Measurements from ENCODE around the gene ABCA13.
"Not testable (repeated sequence)": the region's sequence is repeated elsewhere in the genome, so short reads cannot be mapped to it uniquely, and the experiment has no call there.

The ABCA13 gene

DNA sequence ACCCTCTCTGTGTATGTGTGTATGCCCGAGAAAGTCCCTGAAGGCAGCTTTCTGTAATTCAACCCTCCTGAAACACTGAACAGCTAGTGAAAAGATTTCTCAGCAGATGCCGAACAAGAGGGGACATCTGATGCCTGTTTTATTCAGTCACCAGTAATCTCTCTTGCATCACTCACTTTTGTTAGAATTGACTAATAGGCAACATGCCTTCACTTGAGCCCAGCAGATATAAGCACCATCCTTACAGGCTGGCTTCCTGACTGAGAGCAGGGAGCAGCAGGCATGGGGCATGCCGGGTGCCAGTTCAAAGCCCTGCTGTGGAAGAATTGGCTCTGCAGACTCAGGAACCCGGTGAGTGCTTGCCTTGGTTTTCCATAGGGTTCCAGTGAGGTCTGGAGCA, at the start of gene ABCA13:
TSS of gene ABCA13 (plus strand) at position 257 of the 400 bp plus-strand sequence. CDS start at position 283, 26 bp downstream.
- DNase-seq = peak; percentile 37

DNA sequence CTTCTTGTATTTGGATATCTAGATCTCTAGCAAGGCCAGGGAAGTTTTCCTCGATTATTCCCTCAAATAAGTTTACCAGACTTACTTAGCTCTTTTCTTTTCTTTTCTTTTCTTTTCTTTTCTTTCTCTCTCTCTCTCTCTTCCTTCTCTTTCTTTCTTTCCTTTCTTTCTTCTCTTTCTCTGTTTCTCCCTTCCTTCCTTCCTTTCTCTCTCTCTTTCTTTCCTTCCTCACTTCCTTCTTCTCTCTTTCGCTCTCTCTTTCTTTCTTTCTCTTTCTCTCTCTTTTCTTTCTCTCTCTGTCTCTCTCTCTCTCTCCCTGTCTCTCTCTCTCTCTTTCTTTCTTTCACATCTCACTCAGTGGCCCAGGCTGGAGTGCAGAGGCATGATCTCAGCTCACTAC, 45.2 kb upstream of the ABCA13 start:
- no peak for DNase-seq

- DNase-seq = no peak
Measured at GRCh38 chr7:48130658-48131108, 40.6 kb upstream of the ABCA13 start.

- no peak for DNase-seq
Measured at GRCh38 chr7:48132792-48133191, 38.5 kb upstream of the ABCA13 start.

- peak; percentile 43 for DNase-seq
Measured at GRCh38 chr7:48139459-48139858, 31.8 kb upstream of the ABCA13 start.

GRCh38 chr7:48140001-48140681, 31.1 kb upstream of the ABCA13 start:
- DNase-seq = peak; percentile 22

DNA sequence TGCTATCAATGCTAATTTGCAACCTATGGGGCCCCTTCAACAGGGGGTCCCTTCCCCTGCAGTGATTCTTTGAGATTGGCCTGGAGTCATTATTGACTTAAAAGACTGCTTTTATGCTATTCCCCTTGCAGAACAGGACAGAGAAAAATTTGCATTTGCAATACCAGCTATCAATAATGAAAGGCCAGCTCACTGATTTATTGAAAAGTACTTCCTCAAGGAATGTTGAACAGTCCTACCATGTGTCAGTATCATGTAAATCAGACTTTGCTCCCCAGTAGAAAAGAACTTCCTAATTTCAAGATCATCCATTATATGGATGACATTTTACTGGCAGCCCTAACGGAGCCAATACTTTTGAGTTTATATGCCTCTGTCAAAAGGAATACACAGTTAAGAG, 29.7 kb upstream of the ABCA13 start:
- no peak for DNase-seq

GRCh38 chr7:48144291-48144768, 26.9 kb upstream of the ABCA13 start:
- DNase-seq = no peak

DNA sequence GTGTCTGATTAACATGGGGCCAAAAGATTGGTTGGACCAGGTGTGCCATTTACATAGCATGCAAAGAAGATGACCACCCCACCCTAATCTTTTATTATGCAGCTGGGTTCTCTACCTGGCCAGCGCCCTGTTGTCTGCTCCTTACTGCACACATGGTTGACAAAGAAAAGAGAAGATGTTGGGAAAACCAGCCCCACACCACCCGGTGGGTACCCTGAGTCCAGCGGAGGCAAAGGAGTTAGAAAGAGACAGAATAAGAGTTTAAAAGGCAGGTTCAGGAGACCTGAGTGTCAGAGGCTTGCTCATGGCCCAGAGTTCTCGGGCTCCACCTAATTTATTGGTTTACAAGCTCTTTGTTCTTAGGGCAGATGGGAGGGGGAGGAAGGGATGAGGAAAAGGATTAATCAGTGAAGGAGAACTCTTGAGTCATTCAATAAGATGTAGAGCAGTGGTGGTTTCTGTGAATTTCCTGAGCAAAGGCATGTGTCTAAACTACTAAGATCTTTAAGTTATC, 24.1 kb upstream of the ABCA13 start:
- DNase-seq = no peak

- DNase-seq = not testable (repeated sequence)
Measured at GRCh38 chr7:48147690-48148089, 23.6 kb upstream of the ABCA13 start.

DNA sequence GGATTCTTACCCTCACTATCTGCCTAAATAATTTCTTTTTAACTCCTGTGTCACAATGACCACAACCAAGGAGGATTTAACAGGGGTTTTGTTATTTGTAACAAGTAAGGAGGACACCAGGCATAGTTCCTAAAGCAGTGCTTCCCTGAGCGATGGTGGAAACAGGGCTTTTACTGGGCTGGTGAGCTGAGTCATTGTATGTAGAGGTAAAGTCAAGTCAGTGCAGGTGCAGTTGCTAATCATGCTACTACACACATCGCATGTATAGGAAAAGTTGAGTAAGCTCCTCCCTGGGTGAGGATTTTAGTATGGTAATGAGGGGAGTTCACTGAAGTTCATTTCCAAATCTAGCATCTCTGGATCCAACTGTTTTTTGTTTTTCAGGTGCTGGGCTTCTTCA, 22.9 kb upstream of the ABCA13 start:
- DNase-seq = no peak

- DNase-seq = no peak
Measured at GRCh38 chr7:48149058-48149457, 22.2 kb upstream of the ABCA13 start.

GRCh38 chr7:48150086-48150485, 21.2 kb upstream of the ABCA13 start:
- no peak for DNase-seq

- DNase-seq = peak; percentile 53
Measured at GRCh38 chr7:48154792-48155413, 16.4 kb upstream of the ABCA13 start.

- no peak for DNase-seq
Measured at GRCh38 chr7:48158404-48158803, 12.9 kb upstream of the ABCA13 start.

DNA sequence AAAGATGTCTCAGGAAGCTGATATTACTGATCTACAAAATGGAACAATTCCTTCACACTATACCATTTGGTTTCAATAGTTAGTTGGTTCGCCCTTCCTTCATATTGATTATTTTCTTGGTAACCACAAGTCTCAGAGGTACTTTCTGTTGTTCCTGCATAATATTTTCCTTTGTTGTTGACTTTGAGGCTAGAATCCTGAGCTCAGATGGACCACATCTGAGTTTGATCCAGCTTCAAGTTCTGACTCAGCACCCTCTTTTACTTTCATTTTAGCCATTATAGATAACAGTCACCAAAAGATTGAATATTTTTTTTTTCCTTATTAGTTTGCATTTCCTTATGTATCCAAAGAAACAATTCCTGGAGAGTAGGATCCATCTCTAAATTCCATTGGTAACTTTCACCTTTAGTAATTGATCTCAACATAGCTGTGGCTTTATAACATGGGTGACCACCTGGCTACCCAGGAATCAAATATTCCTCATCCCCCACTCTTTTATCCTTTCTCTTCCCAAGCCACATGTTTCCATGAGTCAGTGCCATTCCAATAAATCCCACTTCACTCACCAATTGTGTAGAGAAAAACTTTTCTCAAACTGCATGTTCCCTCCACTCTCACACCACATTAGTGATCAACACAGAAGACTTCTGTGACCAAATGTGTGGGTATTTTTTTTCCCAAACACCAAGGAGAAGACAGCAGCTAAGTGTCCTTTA, 9.7 kb upstream of the ABCA13 start:
- no peak for DNase-seq

GRCh38 chr7:48165157-48165556, 6.1 kb upstream of the ABCA13 start:
- no peak for DNase-seq

GRCh38 chr7:48168159-48168558, 3.1 kb upstream of the ABCA13 start:
- DNase-seq = peak; percentile 39

- peak; percentile 76 for DNase-seq
Measured at GRCh38 chr7:48170506-48170905, 752 bp upstream of the ABCA13 start.

GRCh38 chr7:48173313-48173712, 2.1 kb downstream of the ABCA13 start:
- no peak for DNase-seq

GRCh38 chr7:48173756-48174382, 2.6 kb downstream of the ABCA13 start:
- no peak for DNase-seq

GRCh38 chr7:48175019-48175418, 3.8 kb downstream of the ABCA13 start:
- DNase-seq = no peak

DNA sequence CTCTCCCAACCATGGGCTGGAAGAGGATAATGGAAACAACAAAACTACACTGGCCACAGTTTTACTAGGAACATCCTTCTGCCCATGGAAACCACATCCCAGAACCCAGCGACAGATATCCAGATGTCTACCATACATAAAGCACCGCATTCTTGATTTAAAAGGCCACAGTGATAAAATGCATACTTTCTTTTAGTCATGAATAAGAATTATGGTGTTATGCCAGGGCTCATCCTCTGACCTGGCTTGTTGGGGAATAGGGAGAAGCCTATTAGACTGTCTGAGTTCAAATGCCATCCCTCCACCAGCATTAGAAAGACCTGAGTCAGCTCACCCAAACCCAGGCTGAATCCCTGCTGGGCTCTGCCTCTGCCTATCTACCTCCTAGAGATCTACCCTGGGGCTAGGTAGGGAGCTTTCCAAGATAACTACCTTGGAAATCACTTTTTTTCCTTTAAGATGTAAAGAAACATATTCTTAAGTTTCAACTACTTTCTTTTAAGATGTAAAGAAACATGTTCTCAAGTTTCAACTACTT, 5.2 kb downstream of the ABCA13 start:
- DNase-seq = no peak

Data from hematopoietic multipotent progenitor cell treated with erythropoietin and hydrocortisone succinate and interleukin-3 and kit ligand, for 4 days (in vitro differentiated cells).